ENCODE data around the gene MAMLD1.
A peak's percentile ranks its signal among the peaks of the same experiment; 100 is the strongest.

MAMLD1 gene

DNA sequence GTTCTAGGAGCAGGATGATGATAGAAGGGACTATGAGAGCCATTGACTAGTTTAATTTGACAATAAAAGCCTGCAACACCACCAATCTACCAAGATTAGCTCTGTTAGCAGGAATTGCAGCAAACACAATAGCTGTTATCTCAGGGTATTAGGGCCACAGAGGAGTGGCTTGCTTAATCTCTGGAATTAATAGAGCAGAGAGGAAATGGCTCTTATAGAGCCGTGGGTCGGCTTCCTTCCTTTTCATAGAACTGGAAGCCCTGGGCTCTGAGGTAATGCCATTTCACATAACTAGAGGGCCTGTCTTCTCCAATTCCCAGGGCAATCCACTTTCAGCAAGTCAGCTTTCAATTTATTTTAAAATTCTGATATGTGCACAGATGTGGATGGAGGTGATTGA lies 83.0 kb downstream of the MAMLD1 start:
- TF ChIP-seq ZFX (IDR thresholded peaks at IDR 0.05), result no peak
- TF ChIP-seq, protein P1, sequence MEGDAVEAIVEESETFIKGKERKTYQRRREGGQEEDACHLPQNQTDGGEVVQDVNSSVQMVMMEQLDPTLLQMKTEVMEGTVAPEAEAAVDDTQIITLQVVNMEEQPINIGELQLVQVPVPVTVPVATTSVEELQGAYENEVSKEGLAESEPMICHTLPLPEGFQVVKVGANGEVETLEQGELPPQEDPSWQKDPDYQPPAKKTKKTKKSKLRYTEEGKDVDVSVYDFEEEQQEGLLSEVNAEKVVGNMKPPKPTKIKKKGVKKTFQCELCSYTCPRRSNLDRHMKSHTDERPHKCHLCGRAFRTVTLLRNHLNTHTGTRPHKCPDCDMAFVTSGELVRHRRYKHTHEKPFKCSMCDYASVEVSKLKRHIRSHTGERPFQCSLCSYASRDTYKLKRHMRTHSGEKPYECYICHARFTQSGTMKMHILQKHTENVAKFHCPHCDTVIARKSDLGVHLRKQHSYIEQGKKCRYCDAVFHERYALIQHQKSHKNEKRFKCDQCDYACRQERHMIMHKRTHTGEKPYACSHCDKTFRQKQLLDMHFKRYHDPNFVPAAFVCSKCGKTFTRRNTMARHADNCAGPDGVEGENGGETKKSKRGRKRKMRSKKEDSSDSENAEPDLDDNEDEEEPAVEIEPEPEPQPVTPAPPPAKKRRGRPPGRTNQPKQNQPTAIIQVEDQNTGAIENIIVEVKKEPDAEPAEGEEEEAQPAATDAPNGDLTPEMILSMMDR (conservative IDR thresholded peaks at IDR 0.05), result no peak
- H3K27ac ChIP-seq, result no peak overlapping the region

DNA sequence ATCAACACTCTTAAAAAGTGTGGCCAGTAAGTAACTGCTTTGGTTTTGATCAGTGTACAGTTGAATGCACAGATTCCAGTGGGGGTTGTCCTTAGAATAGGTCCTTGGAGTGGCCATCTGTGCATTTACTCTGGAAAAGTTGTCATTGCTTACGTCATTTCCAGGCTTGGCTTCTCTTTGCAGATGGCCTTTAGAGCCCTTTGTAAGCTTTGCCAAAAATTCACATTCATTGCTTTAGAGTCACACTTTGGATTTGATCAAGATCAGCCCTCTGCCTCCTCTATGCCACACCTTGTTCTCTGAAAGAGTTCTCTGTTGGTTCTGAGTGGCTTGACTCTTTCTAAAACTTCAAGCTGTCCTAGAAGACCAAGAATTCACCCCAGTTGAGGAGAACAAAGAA lies 83.9 kb downstream of the MAMLD1 start:
- no peak for TF ChIP-seq ZFX (IDR thresholded peaks at IDR 0.05)
- TF ChIP-seq, protein P1 (conservative IDR thresholded peaks at IDR 0.05), result no peak
- no peak overlapping the region for H3K27ac ChIP-seq

DNA sequence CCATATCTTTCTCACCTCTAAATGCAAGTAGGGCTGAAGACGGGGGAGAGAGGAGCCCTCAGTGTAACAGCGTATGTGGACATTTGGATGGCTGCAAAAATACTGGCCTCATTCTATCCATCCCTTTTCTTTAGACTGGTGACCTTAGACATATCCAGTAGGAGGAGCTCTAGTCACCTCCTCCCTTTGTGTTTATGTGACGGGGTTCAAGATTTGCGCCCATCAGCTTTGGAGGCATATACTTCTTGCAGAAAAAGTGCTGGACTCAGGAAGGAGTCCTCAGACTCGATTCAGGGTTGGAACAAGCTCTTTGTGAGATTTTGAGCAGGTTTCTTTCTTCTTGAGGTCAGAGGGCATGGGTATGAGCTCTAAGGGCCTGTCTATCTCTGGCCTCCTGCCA lies 86.2 kb downstream of the MAMLD1 start:
- no peak overlapping the region for H3K27ac ChIP-seq
- TF ChIP-seq, protein P1 (conservative IDR thresholded peaks at IDR 0.05), result peak; percentile 33
- TF ChIP-seq ZFX (IDR thresholded peaks at IDR 0.05), result no peak

DNA sequence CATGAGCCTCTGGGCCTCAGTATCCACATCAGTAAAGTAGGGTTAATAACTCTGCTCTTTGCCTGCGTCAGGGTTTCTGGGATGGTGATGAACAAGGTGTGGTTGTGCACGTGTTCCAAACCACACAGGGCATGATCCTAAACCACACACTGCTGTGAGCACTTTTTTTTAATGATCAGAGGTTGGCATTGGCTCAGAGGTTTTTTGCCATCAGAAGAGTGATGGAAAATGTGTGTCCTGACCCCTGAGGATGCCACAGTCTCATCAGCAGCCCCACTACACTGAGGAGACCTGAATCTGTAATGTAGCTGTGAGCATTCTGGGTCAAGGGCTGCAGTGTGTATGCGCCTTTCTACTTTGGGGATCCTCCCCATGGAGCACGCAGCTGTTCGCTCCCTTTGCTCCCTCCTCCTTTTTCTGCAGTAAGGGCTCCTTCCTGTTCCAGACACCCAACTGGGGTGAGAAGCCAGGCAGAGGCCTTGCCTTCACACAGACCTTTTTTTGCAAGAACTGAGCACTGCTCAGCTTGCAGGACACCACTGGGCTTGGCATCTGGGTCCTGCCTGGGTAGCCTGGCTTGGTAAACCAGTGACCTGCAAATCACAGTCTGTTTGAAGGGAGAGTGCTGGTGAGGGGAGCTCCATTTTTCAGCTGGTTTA lies 87.5 kb downstream of the MAMLD1 start:
- H3K27ac ChIP-seq, result no peak overlapping the region
- TF ChIP-seq, protein P1 (conservative IDR thresholded peaks at IDR 0.05), result no peak
- no peak for TF ChIP-seq ZFX (IDR thresholded peaks at IDR 0.05)

DNA sequence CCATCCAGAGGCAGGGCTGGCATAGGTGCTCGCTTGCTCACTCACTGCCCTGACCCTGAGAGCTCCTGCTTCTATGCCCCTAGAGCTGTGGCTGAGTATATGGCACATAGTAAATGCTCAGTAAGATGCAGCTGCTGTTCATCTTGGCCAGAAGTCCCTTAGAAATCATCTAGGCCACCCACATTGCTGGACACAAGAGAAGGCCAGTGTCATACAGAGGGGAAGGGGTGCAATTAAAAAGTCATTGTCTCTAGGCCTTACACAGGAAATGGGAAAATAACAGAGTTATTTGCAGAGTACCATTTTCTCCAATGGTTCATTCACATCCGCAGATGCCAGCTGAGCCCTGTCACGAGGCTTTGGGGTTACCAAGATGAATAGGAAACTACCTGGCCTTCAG lies 88.8 kb downstream of the MAMLD1 start:
- H3K27ac ChIP-seq, result no peak overlapping the region
- TF ChIP-seq, protein P1 (conservative IDR thresholded peaks at IDR 0.05), result no peak
- TF ChIP-seq ZFX (IDR thresholded peaks at IDR 0.05), result no peak

DNA sequence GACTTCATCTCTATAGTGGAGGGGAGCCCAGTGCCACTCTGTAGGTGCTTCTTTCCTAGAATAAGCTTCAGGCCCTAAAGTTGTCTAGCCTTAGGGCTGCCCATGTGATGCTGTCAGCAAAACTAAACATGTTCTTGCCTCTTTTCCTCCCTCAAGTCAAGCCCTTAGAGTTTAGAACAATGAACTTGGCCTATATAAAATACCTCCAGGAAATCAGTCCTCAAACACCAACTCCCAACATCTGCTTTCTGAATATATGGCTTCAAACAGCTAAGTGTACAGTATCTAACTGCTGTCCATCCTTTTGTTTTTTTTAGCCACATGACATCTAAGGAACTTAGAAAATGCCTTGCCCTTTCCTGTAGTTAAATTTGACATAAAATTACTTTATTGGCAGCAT lies 91.0 kb downstream of the MAMLD1 start:
- TF ChIP-seq ZFX (IDR thresholded peaks at IDR 0.05), result no peak
- TF ChIP-seq, protein P1 (conservative IDR thresholded peaks at IDR 0.05), result no peak
- H3K27ac ChIP-seq, result no peak overlapping the region

DNA sequence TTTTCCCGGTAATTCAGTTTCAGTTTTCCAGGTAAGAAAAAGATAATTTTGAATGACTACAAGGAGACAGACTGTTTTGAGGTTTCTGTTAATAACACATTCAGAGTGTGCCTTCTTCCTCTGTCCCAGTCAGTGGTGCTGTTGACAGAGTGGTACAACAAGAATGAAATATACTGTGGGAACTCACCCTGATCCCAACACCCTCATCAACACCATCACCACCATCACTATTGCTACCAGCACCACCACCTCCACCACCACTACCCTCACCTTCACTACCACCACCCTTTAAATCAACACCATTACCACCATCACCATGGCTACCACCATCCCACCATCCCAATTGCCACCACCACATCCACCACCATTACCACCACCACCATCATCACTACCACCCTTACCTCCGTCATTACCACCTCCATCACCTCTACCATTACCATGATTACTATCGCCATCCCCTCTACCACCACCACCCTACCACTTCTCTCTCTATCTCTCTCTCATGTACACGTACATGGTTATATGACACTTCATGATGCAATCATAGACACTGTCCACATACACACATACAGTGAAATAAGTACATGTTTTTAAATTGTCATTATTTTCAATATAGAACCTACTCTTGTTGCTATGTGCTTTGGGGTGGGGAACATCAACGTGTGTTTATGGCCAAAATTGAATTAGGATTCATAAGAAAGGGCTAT lies 91.5 kb downstream of the MAMLD1 start:
- H3K27ac ChIP-seq, result no peak overlapping the region
- TF ChIP-seq ZFX (IDR thresholded peaks at IDR 0.05), result no peak
- TF ChIP-seq, protein P1 (conservative IDR thresholded peaks at IDR 0.05), result no peak
